GM12873 (cell line): Measurements from ENCODE around the gene PDE1A.

Experiments
- TF ChIP-seq, protein P1 (sequence below): IDR thresholded peaks from 2 replicates; pipeline ENCODE4 v1.5.1; 2012; ENCODE audit warnings: low read depth, mild to moderate bottlenecking, moderate library complexity, low read length, control low read depth; ENCODE audit not compliant: insufficient read depth; ENCODE audit errors: missing control alignments

The PDE1A gene

DNA sequence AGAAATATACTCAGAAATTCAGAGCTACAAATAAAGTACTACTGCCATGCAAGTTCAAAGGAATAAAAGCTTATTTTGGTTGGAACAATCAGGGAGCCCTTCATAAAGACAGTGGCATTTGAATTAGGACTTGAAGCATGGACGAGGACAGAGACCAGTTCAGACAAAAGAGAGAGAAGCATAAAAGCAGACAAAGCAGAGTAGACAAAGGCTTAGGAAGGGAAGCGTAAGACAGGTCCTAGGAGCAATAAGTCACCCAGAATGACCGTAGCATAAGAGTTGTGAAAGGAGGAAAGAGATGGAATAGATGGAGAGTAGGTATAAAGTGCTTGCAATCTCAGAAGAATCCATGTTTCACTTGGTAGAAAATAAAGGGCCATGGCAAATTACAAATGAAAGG is 14.0 kb downstream of the PDE1A start:
- TF ChIP-seq, protein P1, sequence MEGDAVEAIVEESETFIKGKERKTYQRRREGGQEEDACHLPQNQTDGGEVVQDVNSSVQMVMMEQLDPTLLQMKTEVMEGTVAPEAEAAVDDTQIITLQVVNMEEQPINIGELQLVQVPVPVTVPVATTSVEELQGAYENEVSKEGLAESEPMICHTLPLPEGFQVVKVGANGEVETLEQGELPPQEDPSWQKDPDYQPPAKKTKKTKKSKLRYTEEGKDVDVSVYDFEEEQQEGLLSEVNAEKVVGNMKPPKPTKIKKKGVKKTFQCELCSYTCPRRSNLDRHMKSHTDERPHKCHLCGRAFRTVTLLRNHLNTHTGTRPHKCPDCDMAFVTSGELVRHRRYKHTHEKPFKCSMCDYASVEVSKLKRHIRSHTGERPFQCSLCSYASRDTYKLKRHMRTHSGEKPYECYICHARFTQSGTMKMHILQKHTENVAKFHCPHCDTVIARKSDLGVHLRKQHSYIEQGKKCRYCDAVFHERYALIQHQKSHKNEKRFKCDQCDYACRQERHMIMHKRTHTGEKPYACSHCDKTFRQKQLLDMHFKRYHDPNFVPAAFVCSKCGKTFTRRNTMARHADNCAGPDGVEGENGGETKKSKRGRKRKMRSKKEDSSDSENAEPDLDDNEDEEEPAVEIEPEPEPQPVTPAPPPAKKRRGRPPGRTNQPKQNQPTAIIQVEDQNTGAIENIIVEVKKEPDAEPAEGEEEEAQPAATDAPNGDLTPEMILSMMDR: no peak

DNA sequence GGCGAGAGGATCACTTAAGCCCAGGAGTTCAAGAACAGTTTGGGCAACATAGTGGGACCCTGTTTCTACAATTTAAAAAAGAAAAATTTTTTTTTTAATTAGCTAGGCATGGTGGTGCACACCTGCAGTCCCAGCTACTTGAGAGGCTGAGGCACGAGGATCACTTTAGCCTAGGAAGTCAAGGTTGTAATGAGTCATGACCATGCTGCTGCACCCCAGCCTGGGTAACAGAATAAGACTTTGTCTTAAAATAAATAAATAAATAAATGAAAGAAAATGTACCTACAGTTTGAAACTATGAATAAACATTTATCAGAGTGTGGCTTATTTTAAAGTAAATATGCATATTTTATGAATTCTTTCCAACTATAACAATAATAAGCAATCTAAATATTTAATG is 16.7 kb downstream of the PDE1A start:
- TF ChIP-seq, protein P1: no peak

DNA sequence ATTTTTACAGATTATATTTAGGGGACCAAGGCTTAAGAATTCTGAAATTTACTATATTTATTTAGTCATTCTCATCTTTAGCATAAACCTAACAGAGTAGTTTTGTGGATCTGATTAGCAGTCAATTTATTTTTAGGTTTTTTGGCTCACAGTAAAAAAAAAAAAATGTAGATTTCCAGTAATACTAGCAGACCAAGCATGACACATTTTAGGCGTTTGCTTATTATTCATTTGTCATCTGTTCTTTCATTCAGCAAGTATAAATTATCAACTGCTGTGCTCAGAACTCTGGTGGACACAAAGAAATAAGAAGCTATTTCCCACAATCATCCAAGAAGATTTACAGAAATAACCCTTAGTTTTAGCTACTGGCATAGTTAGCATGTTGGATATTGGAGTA is 20.6 kb downstream of the PDE1A start:
- TF ChIP-seq, protein P1: no peak

DNA sequence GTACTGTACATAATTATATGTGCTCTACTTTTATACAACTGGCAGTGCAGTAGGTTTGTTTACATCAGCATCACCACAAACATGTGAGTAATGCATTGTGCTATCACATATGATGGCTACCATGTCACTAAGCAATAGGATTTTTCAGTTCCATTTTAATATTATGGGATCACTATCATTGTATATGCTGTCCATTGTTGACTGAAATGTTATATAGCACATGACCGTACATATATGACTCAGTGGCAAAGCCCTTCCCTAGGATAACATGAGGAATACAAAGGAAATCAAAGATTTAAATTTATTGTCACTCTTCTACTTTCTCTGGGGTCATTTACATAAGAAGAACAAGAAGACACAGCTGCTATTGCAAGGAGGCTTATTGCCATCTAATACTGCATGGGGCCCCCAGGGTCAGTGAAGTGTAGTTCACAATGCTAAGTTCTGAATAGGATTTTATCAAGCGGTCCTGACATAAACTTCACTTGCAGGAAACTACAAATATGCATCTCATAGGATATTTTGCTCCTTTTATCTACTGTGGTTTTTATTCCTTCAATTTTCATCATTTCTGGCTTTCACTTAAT is 21.8 kb downstream of the PDE1A start:
- TF ChIP-seq, protein P1: no peak

DNA sequence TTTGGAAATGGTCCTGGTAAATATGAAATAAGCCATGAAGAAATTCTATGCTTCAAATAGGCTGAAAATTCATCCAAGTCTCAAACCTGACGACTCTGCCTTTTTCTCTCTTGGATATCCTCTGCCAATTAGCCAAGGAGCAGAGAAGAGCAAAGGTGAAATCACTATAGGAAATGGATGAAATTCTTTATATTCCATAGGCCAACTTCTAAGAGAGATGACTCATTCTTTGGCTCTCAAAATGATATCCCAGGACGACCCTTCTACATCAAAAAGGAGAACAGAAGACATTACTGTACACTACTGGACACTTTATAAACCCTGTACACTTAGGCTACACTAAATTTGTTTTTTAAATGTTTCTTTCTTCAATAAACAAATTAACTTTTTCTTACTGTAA is 22.7 kb downstream of the PDE1A start:
- TF ChIP-seq, protein P1: no peak

DNA sequence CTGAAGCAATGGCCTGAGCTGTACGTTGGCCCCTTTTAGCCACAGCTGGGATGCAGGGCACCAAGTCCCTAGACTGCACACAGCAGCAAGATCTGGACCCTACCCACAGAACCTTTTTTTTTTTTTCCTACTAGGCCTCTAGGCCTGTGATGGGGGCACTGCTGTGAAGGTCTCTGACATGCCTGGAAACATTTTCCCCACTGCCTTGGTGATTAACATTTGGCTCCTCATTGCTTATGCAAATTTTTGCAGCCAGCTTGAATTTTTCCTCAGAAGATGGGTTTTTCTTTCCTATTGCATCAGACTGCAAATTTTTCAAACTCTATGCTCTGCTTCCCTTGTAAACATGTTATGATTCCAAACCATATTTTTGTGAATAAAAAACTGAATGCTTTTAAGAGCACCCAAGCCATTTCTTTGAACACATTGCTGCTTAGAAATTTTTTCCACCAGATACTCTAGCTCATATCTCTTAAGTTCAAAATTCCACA is 33.5 kb downstream of the PDE1A start:
- TF ChIP-seq, protein P1: no peak

DNA sequence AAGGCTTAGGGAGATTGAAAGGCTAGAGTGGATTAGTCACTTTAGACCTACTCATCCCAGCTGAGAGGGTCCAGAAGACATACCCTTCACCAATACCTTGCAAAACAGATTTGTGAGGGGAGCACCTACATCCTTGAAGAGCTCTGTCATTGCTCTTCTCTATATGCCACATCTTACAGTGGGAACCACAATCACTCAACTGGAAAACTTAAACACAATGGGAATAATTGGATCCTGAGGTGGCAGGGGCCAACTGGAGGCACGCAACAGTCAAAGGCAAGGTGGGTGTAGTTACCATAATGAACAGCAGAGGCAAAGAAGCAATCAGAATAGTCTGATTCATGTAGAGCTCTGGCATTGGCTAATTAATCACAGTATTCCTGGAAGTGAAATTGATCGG is 35.4 kb downstream of the PDE1A start:
- TF ChIP-seq, protein P1: no peak

DNA sequence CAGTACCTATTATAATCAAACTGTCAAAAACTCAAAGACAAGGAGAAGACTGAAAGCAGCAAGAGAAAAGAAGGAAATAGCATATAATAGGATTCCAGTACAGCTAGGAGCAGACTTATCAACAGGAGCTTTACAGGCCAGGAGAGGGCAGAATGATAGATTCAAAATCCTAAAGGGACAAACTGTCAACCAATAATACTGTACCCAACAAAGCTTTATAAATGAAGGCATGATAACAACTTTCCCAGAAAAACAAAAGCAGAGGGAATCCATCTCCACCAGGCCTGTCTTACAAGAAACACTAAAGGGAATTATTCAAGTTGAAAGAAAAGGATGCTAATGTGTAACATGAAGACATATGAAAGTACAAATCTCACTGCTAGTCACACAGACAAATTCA is 42.0 kb downstream of the PDE1A start:
- TF ChIP-seq, protein P1: no peak
